IPS-15b (cell line): Measurements from ENCODE around the gene SOX6.
"Not testable (repeated sequence)": the region's sequence is repeated elsewhere in the genome, so short reads cannot be mapped to it uniquely, and the experiment has no call there.

Experiments
- H3K27me3 ChIP-seq: one replicate; pipeline ENCODE4 v1.6.1; 2013; ENCODE audit warnings: low read length; ENCODE audit not compliant: control insufficient read depth, insufficient read depth
- H3K36me3 ChIP-seq: one replicate; pipeline ENCODE4 v1.6.1; 2013; ENCODE audit warnings: low read length; ENCODE audit not compliant: control insufficient read depth, insufficient read depth
- H3K4me1 ChIP-seq: one replicate; pipeline ENCODE4 v1.6.1; 2013; ENCODE audit warnings: mild to moderate bottlenecking, low read length; ENCODE audit not compliant: control insufficient read depth, insufficient read depth
- H3K4me3 ChIP-seq: one replicate; pipeline ENCODE4 v1.5.1; 2013; ENCODE audit warnings: low read depth, low read length
- H3K9ac ChIP-seq: one replicate; pipeline ENCODE4 v1.6.1; 2013; ENCODE audit warnings: low read depth, mild to moderate bottlenecking, low read length
- H3K9me3 ChIP-seq: one replicate; pipeline ENCODE4 v1.6.1; 2013; ENCODE audit warnings: mild to moderate bottlenecking, low read length; ENCODE audit not compliant: control insufficient read depth, insufficient read depth

Gene SOX6

DNA sequence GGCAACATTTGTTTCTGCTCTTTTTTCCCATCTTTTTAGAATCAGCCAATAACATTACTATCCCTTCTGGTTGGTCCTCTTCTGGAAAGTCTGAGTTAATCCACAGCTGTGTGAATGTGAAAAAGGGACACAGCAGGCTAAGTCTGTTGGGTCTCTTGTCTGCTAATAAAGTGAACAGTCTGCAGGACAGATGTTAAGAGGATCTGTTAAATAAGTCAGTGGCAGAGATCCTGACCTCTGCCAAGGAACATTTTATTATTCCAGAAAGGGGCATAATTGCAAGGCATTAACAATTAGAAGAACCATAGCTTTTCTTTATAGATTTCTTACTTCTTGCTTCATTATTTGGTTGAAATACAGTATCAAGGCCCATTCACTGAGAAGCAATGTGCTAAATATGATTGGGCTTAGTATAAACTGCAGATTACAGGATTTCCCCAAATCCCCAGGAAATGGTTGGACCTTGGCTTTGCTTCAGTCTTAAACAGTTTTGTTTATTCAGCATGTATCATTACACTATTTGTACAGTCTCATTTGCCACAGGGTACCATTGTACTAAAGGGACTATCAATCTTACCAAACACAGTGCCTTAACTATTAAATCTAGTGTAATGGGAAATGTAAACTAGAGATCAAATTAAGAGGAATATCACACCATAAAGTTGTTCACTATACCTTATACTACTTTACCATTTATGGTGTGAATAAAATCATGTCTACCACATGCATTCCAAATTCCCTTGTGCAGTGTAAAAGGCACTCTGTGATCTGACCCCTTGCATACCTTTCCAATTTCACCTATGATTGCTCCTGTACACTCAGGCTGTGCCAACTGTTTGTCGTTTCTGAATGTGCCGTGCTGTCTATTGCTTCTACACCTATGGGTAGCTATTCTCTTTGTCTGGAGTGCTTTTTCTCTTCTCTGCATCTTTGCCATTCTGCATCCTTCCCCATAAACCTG lies 274.0 kb downstream of the SOX6 start:
- H3K9ac ChIP-seq: no peak overlapping the region
- H3K36me3 ChIP-seq: no peaks in the 10 kb centered on the region
- no peak overlapping the region for H3K4me3 ChIP-seq
- H3K9me3 ChIP-seq: no peaks in the 10 kb centered on the region
- no peaks in the 10 kb centered on the region for H3K27me3 ChIP-seq
- H3K4me1 ChIP-seq: no peaks in the 10 kb centered on the region

DNA sequence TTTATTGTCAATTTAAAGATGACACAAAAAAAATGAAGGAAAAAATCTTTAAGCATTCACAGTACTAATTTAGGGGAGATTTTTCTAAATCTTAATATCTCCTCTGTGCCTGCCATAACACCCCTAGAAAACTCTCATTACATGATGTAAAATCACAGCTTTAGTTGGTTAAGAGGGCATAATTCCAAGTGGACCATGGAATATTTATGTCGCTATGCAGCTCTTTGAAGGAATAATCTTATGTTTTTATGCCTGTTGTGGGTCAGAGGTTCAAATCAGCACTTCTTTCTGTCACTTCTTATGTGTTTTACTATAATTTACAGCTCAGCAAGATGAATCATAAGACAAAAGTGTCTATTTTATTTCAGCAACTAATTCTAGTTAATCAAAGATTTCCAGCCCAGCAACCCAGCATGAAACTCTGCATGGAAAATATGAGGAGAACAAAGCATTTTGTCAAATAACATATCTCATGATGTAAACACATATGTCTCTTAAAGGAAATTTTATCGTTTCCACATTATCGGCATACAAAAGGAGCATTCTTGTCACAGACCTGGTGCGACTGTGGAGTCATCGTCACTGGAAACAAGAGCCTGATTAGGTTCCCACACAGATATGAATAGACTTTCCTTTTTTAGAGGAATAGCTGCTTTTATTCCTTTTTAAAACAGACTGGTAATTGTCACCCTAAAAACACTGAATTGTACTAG lies 274.8 kb downstream of the SOX6 start:
- Histone ChIP-seq H3K36me3 (no peaks in the 10 kb centered on the region), H3K4me1 (no peaks in the 10 kb centered on the region), H3K9ac (no peak overlapping the region), H3K9me3 (no peaks in the 10 kb centered on the region), H3K4me3 (no peak overlapping the region), H3K27me3 (no peaks in the 10 kb centered on the region)

DNA sequence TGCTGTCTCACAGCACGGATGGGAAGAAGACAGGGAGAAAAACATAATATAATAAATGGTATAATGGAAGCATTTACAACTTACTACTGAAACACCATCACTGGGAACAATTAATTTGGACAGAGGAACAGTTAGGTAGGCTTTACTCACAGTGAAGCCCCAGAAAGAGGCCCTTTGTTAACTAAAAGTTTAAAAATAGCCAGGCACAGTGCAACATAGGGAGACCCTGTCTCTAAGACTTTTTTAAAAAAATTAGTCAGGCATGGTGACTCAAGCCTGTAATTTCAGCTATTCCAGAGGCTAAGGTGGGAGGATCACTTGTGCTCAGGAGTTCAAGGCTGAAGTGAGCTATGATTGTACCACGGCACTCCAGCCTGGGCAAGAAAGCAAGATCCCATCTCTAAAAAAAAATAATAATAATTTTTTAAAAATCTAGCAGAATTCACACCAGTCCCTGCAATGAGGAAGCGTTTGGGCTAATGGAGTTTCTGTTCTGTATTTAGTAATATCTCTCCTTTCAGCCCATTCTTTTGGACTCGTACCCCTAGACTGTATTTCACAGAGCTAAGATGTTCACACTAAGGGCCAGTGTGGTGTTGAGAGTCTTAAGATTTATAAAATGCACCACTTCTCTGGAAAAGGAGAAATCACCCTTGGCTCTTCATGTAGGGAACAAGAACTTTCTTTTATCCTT lies 275.5 kb downstream of the SOX6 start:
- Histone ChIP-seq H3K27me3 (no peaks in the 10 kb centered on the region), H3K4me3 (no peak overlapping the region), H3K4me1 (no peaks in the 10 kb centered on the region), H3K36me3 (no peaks in the 10 kb centered on the region), H3K9me3 (no peaks in the 10 kb centered on the region), H3K9ac (no peak overlapping the region)

DNA sequence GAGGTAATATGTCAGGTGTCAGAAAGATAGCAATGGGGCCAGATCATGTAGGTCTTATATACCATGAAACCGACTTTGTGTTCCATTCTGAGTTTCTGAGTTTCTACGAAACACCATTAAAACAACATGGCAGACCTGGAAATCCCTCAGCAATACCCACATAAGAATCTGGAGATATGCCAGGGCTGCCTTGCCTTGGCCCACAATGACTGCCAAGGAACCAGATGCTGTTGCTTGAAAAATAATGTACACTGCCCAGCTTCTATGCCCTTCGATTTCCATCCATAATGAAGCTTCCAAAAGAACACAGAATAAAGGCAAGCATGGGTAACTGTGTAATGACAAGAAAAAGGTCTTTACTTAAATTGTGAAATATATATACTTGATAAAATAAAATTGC lies 277.4 kb downstream of the SOX6 start:
- H3K4me1 ChIP-seq: no peaks in the 10 kb centered on the region
- H3K27me3 ChIP-seq: no peaks in the 10 kb centered on the region
- H3K9ac ChIP-seq: no peak overlapping the region
- no peaks in the 10 kb centered on the region for H3K9me3 ChIP-seq
- no peak overlapping the region for H3K4me3 ChIP-seq
- no peaks in the 10 kb centered on the region for H3K36me3 ChIP-seq

DNA sequence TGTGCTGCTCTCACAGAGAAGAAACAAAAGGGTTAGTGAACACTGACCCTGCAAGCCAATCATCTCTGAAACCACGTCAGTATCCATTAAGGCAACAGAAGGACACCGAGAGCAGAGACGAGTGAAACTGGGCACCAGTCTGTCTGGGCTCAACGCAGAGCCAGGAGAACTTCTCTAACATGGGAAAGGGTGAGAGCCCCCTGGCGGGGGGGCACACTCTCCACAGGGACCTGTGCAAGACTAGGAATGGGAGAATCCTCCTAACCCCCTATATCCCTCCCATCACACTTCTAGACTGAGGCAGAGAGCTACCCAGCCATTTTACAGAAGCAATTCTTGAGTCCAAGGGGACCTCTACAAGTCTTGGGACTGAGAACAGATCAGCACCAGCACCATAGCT lies 285.8 kb downstream of the SOX6 start:
- no peaks in the 10 kb centered on the region for H3K9me3 ChIP-seq
- no peaks in the 10 kb centered on the region for H3K4me1 ChIP-seq
- H3K9ac ChIP-seq: no peak overlapping the region
- no peaks in the 10 kb centered on the region for H3K36me3 ChIP-seq
- peaks cover 12% of the 10 kb centered on the region for H3K27me3 ChIP-seq
- no peak overlapping the region for H3K4me3 ChIP-seq

DNA sequence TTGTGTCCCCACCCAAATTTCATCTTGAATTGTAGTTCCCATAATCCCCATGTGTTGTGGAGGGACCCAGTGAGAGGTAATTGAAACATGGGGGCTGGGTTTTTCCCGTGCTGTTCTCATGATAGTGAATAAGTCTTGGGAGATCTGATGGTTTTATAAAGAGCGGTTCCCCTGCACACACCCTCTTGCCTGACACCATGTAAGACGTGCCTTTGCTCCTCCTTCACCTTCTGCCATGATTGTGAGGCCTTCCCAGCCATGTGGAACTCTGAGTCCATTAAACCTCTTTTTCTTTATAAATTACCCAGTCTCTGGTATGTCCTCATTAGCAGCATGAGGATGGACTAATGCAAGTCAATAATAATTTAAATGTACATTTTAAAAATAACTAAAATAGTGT lies 289.1 kb downstream of the SOX6 start:
- not testable (repeated sequence) for H3K9ac ChIP-seq, H3K36me3 ChIP-seq, H3K4me1 ChIP-seq

DNA sequence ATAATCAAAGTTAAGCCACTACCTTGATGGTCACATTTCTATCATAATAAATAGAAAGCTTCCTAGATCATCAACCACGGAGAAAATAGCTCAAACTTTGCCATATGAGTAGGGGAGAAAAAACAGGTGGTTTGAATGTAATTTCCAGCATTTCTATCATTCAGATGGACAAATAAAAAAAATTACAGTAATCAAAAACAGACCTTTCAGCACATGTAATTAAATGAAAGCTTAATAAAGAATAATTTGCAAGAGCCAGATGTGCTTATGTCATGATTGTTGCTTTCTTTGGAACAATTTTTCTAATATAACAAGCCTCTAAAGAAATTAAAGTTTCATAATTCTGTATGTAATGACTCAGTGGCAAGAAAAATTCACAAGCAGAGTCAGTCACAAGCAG lies 297.0 kb downstream of the SOX6 start:
- no peak overlapping the region for H3K4me3 ChIP-seq
- H3K36me3 ChIP-seq: no peaks in the 10 kb centered on the region
- no peaks in the 10 kb centered on the region for H3K27me3 ChIP-seq
- no peaks in the 10 kb centered on the region for H3K4me1 ChIP-seq
- H3K9me3 ChIP-seq: no peaks in the 10 kb centered on the region
- H3K9ac ChIP-seq: no peak overlapping the region

More for the DNA sequence above, 289.1 kb downstream of the SOX6 start:
- not testable (repeated sequence) for H3K27me3 ChIP-seq, H3K4me3 ChIP-seq, H3K9me3 ChIP-seq

DNA sequence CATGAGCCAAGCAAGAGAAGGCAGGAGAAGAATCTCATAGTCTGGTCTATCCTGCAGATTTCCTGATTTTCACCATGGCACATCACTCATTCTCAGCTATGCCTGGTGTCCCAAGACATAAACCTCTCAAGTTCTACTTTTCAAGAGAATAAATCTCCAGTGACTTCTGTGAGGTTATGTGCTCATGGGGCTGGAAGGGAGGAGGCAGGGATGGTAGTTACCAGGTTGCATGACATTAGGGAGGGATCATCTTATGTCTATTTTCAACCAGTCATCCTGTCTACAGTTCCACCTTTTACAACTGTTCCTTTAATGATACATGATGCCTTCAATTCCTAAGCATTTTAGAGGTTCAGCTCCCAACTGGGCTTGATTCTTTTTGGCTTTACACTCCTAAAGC lies 297.7 kb downstream of the SOX6 start:
- Histone ChIP-seq H3K9ac (no peak overlapping the region), H3K27me3 (no peaks in the 10 kb centered on the region), H3K4me1 (no peaks in the 10 kb centered on the region), H3K36me3 (no peaks in the 10 kb centered on the region), H3K4me3 (no peak overlapping the region), H3K9me3 (no peaks in the 10 kb centered on the region)

DNA sequence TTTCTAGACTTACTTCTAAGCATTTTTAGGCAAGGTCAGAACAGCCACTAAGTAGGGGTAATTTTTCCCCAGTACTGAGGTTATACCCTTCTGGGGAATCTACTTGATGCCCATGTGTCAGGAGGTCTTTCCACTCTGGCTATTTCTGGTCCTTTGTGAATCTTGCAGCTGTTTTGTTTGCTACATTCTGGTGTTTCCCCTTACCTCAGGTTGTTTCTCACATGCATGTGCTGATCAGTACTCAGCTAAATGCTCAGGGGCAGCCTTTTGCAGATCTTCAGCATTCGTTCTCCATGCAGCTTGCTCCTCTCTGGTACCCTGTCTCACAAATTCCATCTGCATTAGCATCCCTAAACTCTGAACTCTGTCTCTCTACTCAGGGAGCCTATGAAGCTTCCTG lies 303.6 kb downstream of the SOX6 start:
- Histone ChIP-seq H3K4me3 (no peak overlapping the region), H3K9ac (no peak overlapping the region), H3K27me3 (no peaks in the 10 kb centered on the region), H3K9me3 (no peaks in the 10 kb centered on the region), H3K4me1 (peaks cover 2% of the 10 kb centered on the region), H3K36me3 (no peaks in the 10 kb centered on the region)

DNA sequence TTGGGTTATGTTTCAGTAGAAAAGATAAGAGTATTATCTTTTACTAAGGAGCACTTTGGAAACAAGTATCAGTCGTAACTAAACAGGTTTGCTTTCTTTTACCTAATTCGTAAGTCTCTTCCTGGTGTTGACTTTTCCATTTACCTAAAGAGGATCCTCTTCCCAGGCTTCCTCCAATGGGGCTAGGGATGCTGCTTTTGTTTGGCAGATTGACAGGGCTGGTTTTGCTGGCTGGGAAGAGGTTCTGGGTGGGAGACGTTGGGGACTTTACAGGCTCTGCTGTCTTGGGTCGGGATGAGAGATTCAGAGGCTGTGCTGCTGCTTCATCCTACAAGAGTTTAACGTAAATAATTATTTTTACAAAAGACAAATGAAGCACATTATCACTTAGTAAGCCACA lies 306.7 kb downstream of the SOX6 start:
- H3K36me3 ChIP-seq: no peaks in the 10 kb centered on the region
- H3K4me3 ChIP-seq: no peak overlapping the region
- H3K9ac ChIP-seq: no peak overlapping the region
- peaks cover 12% of the 10 kb centered on the region for H3K4me1 ChIP-seq
- H3K27me3 ChIP-seq: no peaks in the 10 kb centered on the region
- H3K9me3 ChIP-seq: no peaks in the 10 kb centered on the region

DNA sequence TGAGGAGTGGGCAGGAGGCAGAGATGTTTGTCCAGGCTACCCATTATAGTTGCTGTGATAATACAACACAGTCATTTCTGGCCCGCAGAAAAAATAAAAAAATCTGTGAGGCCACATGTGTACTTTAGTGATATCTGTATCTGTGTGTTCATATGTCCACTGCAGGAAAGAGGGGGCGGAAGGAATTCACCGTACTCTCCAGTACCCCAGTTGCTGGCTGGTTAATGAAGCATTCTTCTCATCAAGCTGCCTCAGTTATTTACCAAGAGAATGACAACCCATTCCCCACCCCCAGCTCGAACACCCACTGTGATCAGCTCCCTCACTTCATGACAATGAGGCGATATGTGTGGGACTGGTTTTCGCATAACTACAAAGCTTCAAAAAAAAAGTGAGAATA lies 309.3 kb downstream of the SOX6 start:
- Histone ChIP-seq H3K4me1 (peaks cover 12% of the 10 kb centered on the region), H3K36me3 (no peaks in the 10 kb centered on the region), H3K27me3 (no peaks in the 10 kb centered on the region), H3K4me3 (no peak overlapping the region), H3K9ac (no peak overlapping the region), H3K9me3 (no peaks in the 10 kb centered on the region)
